GM12878 (cell line): ENCODE measurements around the gene SIL1. TPM values are rescaled to one million over a fixed set of nuclear protein-coding genes. Genes with fewer than 3 reads are reported as not detected.

Source experiments
- ATAC-seq: fragments of 200-7000 bp; cut with Tn5 transposase; 3 replicates; pipeline ENCODE4 v1.9.1; 2020; ENCODE audit warnings: mild to moderate bottlenecking, moderate library complexity
- BruUV-seq: library from RNA; stranded (reverse); fragments of 400-500 nt; replicated peaks from 2 replicates; lab custom pipeline; 2021; lab: Mats Ljungman, UMichigan
- CTCF ChIA-PET: fragments of 300-600 bp; sonication (Branson Sonifier 250); formaldehyde crosslinking; extraction: SDS; loops from one replicate; lab custom pipeline; 2021; ENCODE audit warnings: inconsistent platforms; lab: Yijun Ruan, JAX
- POLR2A ChIA-PET: fragments of 350-600 bp; formaldehyde crosslinking; extraction: SDS; loops from one replicate; lab custom pipeline; 2021; ENCODE audit warnings: inconsistent platforms; lab: Charles Lee
- RAD21 ChIA-PET: fragments of 300-600 bp; sonication (Branson Sonifier 250); formaldehyde crosslinking; loops from one replicate; lab custom pipeline; 2023; ENCODE audit warnings: antibody characterized with exemption; ENCODE audit not compliant: unreplicated experiment; lab: Charles Lee
- SMC1A ChIA-PET: fragments of 300-600 bp; sonication (Branson Sonifier 250); formaldehyde crosslinking; loops from one replicate; lab custom pipeline; 2023; ENCODE audit not compliant: unreplicated experiment, uncharacterized antibody; lab: Charles Lee
- DNase-seq: peaks from one replicate; pipeline ENCODE4 v3.0.0-alpha.2; 2011; ENCODE audit warnings: low read depth, low spot score
- FAIRE-seq: peaks from 3 replicates; lab custom pipeline; 2011; peaks lifted over from hg19 to GRCh38; lab: Jason Lieb, UNC
- H2AFZ ChIP-seq: 2 replicates; pipeline ENCODE4 v1.6.0; 2011; ENCODE audit warnings: low read depth, low read length, control low read depth; ENCODE audit not compliant: control insufficient read depth
- H3K27ac ChIP-seq: 2 replicates; pipeline ENCODE4 v1.5.1; 2011; ENCODE audit warnings: control low read depth; ENCODE audit not compliant: control insufficient read depth, insufficient read depth
- H3K27me3 ChIP-seq, 2 experiments: replicated peaks in 1 of 2; 2 replicates each; pipeline versions ENCODE4 v1.6.0 to v1.6.1; 2011; ENCODE audit warnings: low read length in 1 of 2; ENCODE audit not compliant: control insufficient read depth in 2 of 2, insufficient read depth in 2 of 2
- H3K36me3 ChIP-seq, 2 experiments: 2 replicates each; pipeline ENCODE4 v1.5.1; 2011; ENCODE audit warnings: low read length in 1 of 2; ENCODE audit not compliant: control insufficient read depth in 2 of 2, insufficient read depth in 2 of 2
- H3K4me1 ChIP-seq: 2 replicates; pipeline ENCODE4 v1.6.1; 2011; ENCODE audit warnings: mild to moderate bottlenecking, low read length, moderate library complexity, mixed read lengths; ENCODE audit not compliant: control insufficient read depth, insufficient read depth
- H3K4me2 ChIP-seq: 2 replicates; pipeline ENCODE4 v1.6.0; 2011; ENCODE audit warnings: control low read depth; ENCODE audit not compliant: control insufficient read depth, insufficient read depth
- H3K4me3 ChIP-seq: fragments of 200-600 bp; sonication (generic); 2 replicates; pipeline ENCODE4 v1.5.1; 2016
- H3K79me2 ChIP-seq: 2 replicates; pipeline ENCODE4 v1.6.0; 2011; ENCODE audit warnings: low read length; ENCODE audit not compliant: control insufficient read depth, insufficient read depth
- H3K9ac ChIP-seq: 2 replicates; pipeline ENCODE4 v1.8.0; 2011; ENCODE audit warnings: low read length, control low read depth, mixed read lengths; ENCODE audit not compliant: control insufficient read depth, insufficient read depth
- H3K9me3 ChIP-seq: replicated peaks from 3 replicates; pipeline ENCODE4 v1.5.1; 2011; ENCODE audit warnings: mild to moderate bottlenecking, low read length; ENCODE audit not compliant: control insufficient read depth, insufficient read depth
- H4K20me1 ChIP-seq: 2 replicates; pipeline ENCODE4 v1.6.0; 2011; ENCODE audit not compliant: control insufficient read depth, insufficient read depth
- BMI1 ChIP-seq: fragments of 450-650 bp; IDR thresholded peaks from 2 replicates; pipeline ENCODE4 v1.6.1; 2016; ENCODE audit warnings: mild to moderate bottlenecking, moderate library complexity, borderline replicate concordance
- ETV6 ChIP-seq, 2 experiments: fragments of 450-650 bp in 1 of 2; IDR thresholded peaks in 1 of 2; conservative IDR thresholded peaks in 1 of 2; 2 replicates each; pipeline ENCODE4 v1.6.1; 2014; ENCODE audit warnings: antibody characterized with exemption in 1 of 2, borderline replicate concordance in 1 of 2, low read depth in 1 of 2, mild to moderate bottlenecking in 1 of 2, moderate library complexity in 1 of 2
- HDAC6 ChIP-seq: fragments of 200-600 bp; sonication (generic); IDR thresholded peaks from one replicate; pipeline ENCODE4 v1.8.0; 2017; ENCODE audit warnings: antibody characterized with exemption; ENCODE audit not compliant: unreplicated experiment
- SUZ12 ChIP-seq: fragments of 200-600 bp; sonication (generic); IDR thresholded peaks from one replicate; pipeline ENCODE4 v1.6.1; 2018; ENCODE audit warnings: antibody characterized with exemption, mild to moderate bottlenecking; ENCODE audit not compliant: unreplicated experiment
- TARDBP ChIP-seq: IDR thresholded peaks from 2 replicates; pipeline ENCODE4 v1.6.1; 2016; ENCODE audit warnings: borderline replicate concordance
- WGBS: methylation state at CpG from one replicate; pipeline ENCODE4 v1.1.6; 2016; ENCODE audit warnings: low lambda C conversion rate; ENCODE audit not compliant: insufficient replicate concordance, insufficient coverage; ENCODE audit errors: missing lambda C conversion rate; 5-methylcytosine and 5-hydroxymethylcytosine counted together
- in situ Hi-C: fragments of 300-500 bp; cut with MboI; formaldehyde crosslinking; loops from 9 replicates; pipeline ENCODE4 v1.14.3; 2018; ENCODE audit warnings: mixed read lengths
- intact Hi-C: fragments of 100-400 bp; cut with micrococcal nuclease; formaldehyde crosslinking; loops from one replicate; pipeline ENCODE4 v1.14.2; 2022; ENCODE audit not compliant: unreplicated experiment
- polyA plus RNA-seq, 11 experiments: library from polyadenylated mRNA; depleted of rRNA in 4 of 11; unstranded in 6 of 11; stranded (reverse) in 5 of 11; fragments of >200 nt; fragmentation: Nextera tagmentation in 4 of 11; fragmentation: Illumina TruSeq in 1 of 11; extraction: Ambion mirVana in 4 of 11; extraction: Trizol in 1 of 11; gene quantifications; 1 replicate in 1 of 11; 2 replicates in 10 of 11; pipeline versions ENCODE4 v1.2.1 to v1.2.3, GENCODE V29; 2011 to 2016; ENCODE audit warnings: inconsistent platforms in 2 of 11, missing spikeins in 2 of 11, low read depth in 1 of 11
- total RNA-seq, 4 experiments: library from RNA; depleted of rRNA in 3 of 4; stranded (reverse); fragments of >200 nt in 3 of 4; fragmentation: Illumina TruSeq in 1 of 4; extraction: Trizol in 1 of 4; gene quantifications; 2 replicates each; pipeline versions ENCODE4 v1.2.1 to v1.2.3, GENCODE V29; 2013 to 2021
- TF ChIP-seq, protein P1 (sequence below): fragments of 450-650 bp; formaldehyde crosslinking; IDR thresholded peaks from 2 replicates; pipeline ENCODE4 v1.4.0; 2020; ENCODE audit warnings: mild to moderate bottlenecking, moderate library complexity
- TF ChIP-seq, protein P2 (sequence below): fragments of 450-650 bp; IDR thresholded peaks from 2 replicates; pipeline ENCODE4 v1.6.1; 2016; ENCODE audit warnings: mild to moderate bottlenecking
- TF ChIP-seq, protein P3 (sequence below): fragments of 450-650 bp; IDR thresholded peaks from 2 replicates; pipeline ENCODE4 v1.6.1; 2017; ENCODE audit warnings: mild to moderate bottlenecking, moderate library complexity
- TF ChIP-seq, protein P4 (sequence below): IDR thresholded peaks from 2 replicates; pipeline ENCODE4 v1.6.1; 2011; ENCODE audit warnings: low read depth, low read length, improper control_type of control experiment, borderline replicate concordance
- TF ChIP-seq, protein P5 (sequence below): IDR thresholded peaks from 2 replicates; pipeline ENCODE4 v1.6.1; 2011; ENCODE audit warnings: borderline replicate concordance, low read depth, mild to moderate bottlenecking, moderate library complexity, low read length; ENCODE audit not compliant: insufficient read depth, poor library complexity, severe bottlenecking

SIL1 gene
- total and polyA plus RNA-seq, 10 of the 15 experiments (the other 5 are each of a cell fraction or from before 2014, with no cell fraction given) = 4.1 to 49.8 (median 29.4) TPM

DNA sequence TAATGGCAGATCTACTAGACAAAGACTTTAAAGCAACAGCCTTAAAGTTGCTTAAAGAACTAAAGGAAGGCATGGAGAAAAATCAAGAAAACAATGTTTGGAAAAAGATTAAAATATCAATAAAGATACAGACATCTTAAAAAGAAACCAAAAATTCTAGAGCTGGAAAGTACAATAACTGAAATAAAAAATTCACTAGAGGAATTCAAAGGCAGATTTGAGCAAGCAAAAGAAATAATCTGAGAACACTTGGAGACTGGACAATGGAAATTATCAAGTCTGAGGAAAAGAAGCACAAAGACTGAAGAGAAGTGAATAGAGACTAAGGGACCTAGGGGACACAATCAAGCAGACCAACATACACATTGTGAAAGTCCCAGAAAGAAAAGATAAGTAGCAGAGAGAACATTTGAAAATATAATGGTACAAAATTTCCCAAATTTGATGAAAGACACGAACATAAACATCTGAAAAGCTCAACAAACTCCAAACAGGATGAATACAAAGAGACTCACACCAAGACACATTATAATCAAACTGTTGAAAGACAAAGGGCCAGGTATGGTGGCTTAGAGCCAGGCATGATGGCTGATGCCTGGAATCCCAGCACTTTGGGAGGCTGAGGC lies 26.3 kb downstream of the SIL1 start:
- SMC1A ChIA-PET = no interaction called here
- Histone ChIP-seq H3K9ac (no peak overlapping the region), H3K27me3 (no peaks in the 10 kb centered on the region), H2AFZ (no peak overlapping the region), H3K27ac (no peak overlapping the region), H3K79me2 (peaks cover 16% of the 10 kb centered on the region), H3K4me2 (no peak overlapping the region), H3K36me3 (no peaks in the 10 kb centered on the region), H3K9me3 (peaks cover 7% of the 10 kb centered on the region; the same call in 2 of the 3 replicates), H3K4me1 (no peaks in the 10 kb centered on the region), H4K20me1 (no peaks in the 10 kb centered on the region), H3K4me3 (no peak overlapping the region)
- POLR2A ChIA-PET = interaction anchor here (0.7 kb wide), 1 partner anchor 538 kb away, joined by 4 read pairs; no protein-coding TSS in a partner anchor
- ATAC-seq = no peak
- intact Hi-C loops (no loop called here), in situ Hi-C loops (no loop called here)
- RAD21 ChIA-PET = no interaction called here
- no peak for DNase-seq
- CTCF ChIA-PET = no interaction called here
- no TSS peak for BruUV-seq
- WGBS = 100% methylated on average over 1 of the region's 1 CpG
- FAIRE-seq = no peak
- TF ChIP-seq, protein P1, sequence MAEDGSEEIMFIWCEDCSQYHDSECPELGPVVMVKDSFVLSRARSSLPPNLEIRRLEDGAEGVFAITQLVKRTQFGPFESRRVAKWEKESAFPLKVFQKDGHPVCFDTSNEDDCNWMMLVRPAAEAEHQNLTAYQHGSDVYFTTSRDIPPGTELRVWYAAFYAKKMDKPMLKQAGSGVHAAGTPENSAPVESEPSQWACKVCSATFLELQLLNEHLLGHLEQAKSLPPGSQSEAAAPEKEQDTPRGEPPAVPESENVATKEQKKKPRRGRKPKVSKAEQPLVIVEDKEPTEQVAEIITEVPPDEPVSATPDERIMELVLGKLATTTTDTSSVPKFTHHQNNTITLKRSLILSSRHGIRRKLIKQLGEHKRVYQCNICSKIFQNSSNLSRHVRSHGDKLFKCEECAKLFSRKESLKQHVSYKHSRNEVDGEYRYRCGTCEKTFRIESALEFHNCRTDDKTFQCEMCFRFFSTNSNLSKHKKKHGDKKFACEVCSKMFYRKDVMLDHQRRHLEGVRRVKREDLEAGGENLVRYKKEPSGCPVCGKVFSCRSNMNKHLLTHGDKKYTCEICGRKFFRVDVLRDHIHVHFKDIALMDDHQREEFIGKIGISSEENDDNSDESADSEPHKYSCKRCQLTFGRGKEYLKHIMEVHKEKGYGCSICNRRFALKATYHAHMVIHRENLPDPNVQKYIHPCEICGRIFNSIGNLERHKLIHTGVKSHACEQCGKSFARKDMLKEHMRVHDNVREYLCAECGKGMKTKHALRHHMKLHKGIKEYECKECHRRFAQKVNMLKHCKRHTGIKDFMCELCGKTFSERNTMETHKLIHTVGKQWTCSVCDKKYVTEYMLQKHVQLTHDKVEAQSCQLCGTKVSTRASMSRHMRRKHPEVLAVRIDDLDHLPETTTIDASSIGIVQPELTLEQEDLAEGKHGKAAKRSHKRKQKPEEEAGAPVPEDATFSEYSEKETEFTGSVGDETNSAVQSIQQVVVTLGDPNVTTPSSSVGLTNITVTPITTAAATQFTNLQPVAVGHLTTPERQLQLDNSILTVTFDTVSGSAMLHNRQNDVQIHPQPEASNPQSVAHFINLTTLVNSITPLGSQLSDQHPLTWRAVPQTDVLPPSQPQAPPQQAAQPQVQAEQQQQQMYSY (CRISPR knock-in tag) = no peak
- TF ChIP-seq, protein P2, sequence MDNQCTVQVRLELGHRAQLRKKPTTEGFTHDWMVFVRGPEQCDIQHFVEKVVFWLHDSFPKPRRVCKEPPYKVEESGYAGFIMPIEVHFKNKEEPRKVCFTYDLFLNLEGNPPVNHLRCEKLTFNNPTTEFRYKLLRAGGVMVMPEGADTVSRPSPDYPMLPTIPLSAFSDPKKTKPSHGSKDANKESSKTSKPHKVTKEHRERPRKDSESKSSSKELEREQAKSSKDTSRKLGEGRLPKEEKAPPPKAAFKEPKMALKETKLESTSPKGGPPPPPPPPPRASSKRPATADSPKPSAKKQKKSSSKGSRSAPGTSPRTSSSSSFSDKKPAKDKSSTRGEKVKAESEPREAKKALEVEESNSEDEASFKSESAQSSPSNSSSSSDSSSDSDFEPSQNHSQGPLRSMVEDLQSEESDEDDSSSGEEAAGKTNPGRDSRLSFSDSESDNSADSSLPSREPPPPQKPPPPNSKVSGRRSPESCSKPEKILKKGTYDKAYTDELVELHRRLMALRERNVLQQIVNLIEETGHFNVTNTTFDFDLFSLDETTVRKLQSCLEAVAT = no peak
- no peak for TF ChIP-seq BMI1
- no peak for TF ChIP-seq ETV6 (conservative IDR thresholded peaks at IDR 0.05 in 1 of 2, IDR thresholded peaks at IDR 0.05 in 1 of 2; ENCODE audit: borderline replicate concordance in 1 of 2, low read depth in 1 of 2)
- TF ChIP-seq, protein P3, sequence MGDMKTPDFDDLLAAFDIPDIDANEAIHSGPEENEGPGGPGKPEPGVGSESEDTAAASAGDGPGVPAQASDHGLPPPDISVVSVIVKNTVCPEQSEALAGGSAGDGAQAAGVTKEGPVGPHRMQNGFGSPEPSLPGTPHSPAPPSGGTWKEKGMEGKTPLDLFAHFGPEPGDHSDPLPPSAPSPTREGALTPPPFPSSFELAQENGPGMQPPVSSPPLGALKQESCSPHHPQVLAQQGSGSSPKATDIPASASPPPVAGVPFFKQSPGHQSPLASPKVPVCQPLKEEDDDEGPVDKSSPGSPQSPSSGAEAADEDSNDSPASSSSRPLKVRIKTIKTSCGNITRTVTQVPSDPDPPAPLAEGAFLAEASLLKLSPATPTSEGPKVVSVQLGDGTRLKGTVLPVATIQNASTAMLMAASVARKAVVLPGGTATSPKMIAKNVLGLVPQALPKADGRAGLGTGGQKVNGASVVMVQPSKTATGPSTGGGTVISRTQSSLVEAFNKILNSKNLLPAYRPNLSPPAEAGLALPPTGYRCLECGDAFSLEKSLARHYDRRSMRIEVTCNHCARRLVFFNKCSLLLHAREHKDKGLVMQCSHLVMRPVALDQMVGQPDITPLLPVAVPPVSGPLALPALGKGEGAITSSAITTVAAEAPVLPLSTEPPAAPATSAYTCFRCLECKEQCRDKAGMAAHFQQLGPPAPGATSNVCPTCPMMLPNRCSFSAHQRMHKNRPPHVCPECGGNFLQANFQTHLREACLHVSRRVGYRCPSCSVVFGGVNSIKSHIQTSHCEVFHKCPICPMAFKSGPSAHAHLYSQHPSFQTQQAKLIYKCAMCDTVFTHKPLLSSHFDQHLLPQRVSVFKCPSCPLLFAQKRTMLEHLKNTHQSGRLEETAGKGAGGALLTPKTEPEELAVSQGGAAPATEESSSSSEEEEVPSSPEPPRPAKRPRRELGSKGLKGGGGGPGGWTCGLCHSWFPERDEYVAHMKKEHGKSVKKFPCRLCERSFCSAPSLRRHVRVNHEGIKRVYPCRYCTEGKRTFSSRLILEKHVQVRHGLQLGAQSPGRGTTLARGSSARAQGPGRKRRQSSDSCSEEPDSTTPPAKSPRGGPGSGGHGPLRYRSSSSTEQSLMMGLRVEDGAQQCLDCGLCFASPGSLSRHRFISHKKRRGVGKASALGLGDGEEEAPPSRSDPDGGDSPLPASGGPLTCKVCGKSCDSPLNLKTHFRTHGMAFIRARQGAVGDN = no peak
- TF ChIP-seq, protein P4, sequence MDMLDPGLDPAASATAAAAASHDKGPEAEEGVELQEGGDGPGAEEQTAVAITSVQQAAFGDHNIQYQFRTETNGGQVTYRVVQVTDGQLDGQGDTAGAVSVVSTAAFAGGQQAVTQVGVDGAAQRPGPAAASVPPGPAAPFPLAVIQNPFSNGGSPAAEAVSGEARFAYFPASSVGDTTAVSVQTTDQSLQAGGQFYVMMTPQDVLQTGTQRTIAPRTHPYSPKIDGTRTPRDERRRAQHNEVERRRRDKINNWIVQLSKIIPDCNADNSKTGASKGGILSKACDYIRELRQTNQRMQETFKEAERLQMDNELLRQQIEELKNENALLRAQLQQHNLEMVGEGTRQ = no peak
- TF ChIP-seq HDAC6 = no peak
- TF ChIP-seq TARDBP = no peak
- TF ChIP-seq, protein P5, sequence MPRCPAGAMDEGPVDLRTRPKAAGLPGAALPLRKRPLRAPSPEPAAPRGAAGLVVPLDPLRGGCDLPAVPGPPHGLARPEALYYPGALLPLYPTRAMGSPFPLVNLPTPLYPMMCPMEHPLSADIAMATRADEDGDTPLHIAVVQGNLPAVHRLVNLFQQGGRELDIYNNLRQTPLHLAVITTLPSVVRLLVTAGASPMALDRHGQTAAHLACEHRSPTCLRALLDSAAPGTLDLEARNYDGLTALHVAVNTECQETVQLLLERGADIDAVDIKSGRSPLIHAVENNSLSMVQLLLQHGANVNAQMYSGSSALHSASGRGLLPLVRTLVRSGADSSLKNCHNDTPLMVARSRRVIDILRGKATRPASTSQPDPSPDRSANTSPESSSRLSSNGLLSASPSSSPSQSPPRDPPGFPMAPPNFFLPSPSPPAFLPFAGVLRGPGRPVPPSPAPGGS = no peak
- TF ChIP-seq SUZ12 = no peak
